GM21447 (cell line): ENCODE data around the gene RABL3.
"Not testable (repeated sequence)": the region's sequence is repeated elsewhere in the genome, so short reads cannot be mapped to it uniquely, and the experiment has no call there.

ENCODE experiments used
- ATAC-seq: cut with Tn5 transposase; IDR thresholded peaks from one replicate; pipeline ENCODE4 v1.9.1; 2021; ENCODE audit not compliant: unreplicated experiment

RABL3 gene

DNA sequence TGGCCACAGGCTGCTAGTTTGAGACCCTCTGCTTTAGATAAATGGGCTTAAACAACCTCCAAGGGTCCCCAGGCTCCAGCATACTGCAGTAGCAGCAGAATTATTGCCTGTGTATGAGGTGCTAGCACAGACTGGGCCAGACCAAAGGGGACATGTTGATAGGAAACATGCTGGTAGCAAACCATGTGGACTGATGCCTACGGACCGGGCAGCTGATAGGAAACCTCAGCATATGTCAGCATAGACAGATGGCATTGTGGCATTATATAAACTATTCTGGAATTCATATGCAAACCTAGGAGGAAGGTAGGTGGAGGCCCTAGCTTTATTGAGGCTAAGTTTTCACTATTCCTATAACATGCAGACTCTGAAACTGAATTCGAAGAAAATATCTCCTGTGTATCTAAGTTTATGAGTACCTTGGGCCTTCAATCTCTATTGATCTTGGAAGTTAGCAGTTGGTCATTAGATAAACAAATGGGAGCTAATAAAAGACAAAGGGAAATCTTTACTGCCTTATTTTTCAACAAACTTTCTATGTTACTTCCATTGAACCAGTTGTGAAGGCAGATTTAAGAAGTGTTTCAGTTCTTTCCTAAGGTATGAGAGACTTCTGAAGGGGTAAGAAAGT lies 58.5 kb downstream of the RABL3 start:
- no peak for ATAC-seq

- ATAC-seq = no peak
Measured at GRCh38 chr3:120683213-120683612, 59.1 kb downstream of the RABL3 start.

- ATAC-seq = no peak
Measured at GRCh38 chr3:120682095-120682681, 60.1 kb downstream of the RABL3 start, which contains the start of gene HGD. TSS of gene HGD (minus strand) at chr3:120682239. CDS start at chr3:120682111, 128 bp downstream.

DNA sequence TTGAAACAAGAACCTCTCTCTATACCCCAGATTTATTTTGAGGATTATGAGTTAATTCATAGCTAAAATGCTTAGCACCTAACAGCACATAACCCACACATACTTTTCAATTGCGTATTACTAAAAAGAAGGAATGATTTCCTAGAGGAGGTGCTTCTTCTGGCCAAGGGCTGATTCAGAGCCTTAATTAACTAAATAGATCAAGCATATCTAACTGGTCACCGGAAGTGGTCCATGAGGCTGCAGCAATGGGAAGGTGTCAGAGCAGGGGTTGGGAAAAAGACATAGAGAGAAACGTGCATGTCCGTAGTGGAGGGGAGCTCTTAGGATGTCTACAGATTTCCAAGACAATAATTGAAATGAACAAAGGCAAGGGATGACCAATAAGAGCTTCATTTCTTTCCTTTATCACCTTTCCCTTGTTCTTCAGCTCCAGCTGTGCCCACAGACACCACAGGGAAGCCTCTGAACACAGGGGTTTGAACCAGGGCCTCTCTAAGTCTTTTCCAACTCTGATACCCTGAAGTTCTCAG lies 60.7 kb downstream of the RABL3 start:
- no peak for ATAC-seq

DNA sequence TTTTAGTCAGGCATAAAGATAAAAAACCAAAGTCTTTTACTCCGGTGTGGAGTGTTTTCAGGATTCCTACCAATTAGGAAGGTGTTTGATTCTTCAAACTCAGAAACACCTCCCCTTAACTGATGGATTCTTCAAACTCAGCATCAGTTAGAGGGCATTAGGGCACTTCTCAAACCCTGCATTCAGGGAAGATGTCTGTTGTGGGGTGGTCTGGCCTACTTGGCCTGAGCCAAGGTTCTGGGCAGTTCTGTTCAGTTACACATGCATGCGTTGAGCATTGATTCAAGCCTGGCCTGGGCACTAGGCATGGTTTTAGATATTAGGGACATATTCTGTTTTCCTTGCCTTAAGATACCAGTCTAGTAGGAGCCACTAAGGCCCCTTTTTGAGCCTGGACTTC lies 61.3 kb downstream of the RABL3 start:
- ATAC-seq = no peak

DNA sequence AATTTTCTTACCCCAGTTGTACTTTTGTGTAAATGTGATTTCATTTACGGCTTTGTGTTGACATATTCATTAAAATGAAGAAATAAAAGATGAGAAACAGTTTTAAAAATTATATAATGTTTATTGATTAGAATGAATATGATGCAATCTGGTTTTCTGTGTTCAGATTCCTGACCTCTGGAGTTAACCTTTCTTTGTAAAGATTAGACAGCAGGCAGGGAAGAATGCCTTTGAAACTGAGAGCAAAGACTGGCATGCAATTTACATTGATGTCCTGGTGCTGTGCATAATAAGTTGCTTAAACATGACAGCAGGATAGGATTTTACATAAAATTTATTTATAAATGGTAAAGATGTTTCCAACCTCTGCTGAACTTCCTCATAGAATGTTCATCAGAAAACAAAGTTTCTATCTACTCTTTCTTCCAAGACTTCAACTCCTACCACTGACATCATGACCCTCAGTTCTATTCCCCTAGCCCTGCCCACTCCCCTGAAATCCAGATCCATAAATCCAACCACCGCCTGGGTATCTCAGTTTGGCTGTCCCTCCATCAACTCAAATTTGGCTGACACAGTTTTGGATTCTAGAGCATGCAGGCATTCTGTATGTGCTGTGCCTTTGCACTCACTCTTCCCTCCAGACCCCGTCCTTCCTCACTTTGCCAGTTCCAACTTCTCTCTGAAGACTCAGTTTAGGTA lies 62.0 kb downstream of the RABL3 start:
- ATAC-seq = no peak

DNA sequence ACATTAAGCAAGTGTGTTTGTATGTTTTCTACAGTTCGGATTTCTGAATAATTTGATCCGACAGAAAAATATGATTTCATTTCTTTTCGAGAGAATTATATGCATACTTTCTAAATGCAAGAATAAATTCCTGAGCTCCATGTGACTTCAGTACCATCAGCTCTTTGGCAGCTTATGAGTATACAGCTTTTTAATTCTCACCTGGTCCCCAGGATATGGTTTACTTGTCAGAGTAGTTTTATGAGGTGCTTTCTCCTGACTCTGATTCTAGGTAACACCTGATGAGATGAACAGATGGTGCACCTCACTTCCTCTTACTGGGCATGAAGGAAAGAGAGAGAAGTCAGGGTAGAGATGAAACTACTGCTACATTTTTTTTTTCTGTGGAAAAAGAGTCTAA lies 63.3 kb downstream of the RABL3 start:
- ATAC-seq = no peak

DNA sequence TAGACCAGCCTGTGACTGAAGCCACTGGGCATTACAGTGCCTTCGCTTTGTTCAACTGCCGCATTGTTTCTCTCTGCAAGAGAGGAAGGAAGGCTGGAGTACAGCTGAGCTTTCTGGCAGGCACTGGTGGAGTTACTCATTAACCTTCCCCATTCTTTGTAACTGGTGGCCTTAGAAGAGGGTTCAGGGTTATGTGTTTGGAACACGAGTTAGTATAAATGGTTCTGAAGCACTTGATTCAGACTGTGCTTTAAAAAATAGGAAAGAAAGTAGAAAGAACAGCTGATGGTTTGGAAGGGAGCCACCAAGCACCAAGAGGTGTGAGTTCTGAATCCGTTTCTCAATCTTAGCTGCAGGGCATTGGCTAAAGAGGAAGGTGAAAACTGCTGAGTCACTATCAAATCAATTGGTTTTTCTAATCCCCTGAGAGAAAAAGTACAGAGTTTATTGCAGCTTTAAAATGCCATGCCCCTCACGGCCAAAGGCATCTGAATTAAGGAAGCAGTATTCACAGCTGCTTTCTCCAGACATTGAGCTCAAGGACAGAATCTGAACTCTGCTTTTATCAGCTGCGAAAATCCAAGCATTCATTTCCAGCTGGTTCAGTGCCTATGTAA lies 63.9 kb downstream of the RABL3 start:
- peak; percentile 90 for ATAC-seq

DNA sequence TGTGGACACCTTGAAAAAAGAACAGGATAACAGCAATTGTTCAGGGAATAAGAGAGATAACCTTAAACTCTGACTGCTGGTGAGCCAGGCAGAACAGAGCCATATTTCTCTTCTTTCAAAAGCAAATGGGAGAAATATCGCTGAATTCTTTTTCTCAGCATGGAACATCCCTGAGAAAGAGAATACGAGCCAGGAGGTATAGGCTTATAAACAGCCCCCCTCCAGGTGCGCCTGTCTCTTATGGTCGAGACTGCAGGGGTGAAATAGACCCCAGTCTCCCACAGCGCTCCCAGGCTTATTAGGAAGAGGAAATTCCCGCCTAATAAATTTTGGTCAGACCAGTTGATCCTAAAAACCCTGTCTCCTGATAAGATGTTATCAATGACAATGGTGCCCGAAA lies 65.1 kb downstream of the RABL3 start:
- ATAC-seq = not testable (repeated sequence)

- ATAC-seq = no peak
Measured at GRCh38 chr3:120673116-120673515, 69.2 kb downstream of the RABL3 start.

GRCh38 chr3:120670576-120670975 lies 71.7 kb downstream of the RABL3 start:
- ATAC-seq = no peak

GRCh38 chr3:120664926-120665325 lies 77.4 kb downstream of the RABL3 start:
- no peak for ATAC-seq

- no peak for ATAC-seq
Measured at GRCh38 chr3:120661945-120662344, 80.4 kb downstream of the RABL3 start.

GRCh38 chr3:120661106-120661905 lies 81.0 kb downstream of the RABL3 start:
- no peak for ATAC-seq

- no peak for ATAC-seq
Measured at GRCh38 chr3:120659834-120660233, 82.5 kb downstream of the RABL3 start.

DNA sequence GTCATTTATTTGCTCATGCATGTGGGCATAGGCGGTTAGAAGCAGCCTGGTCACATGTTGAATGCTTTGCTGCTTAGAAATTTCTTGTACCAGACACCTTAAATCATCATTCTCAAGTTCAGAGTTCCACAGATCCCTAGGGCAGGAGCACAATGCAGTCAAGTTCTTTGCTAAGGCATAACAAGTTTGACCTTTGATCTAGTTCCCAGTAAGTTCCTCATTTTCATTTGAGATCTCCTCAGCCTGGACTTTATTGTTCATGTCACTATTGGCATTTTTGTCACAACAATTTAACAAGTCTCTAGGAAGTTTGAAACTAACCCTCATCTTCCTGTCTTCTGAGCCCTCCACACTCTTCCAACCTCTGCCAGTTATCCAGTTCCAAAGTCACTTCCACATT lies 83.0 kb downstream of the RABL3 start:
- ATAC-seq = no peak

GRCh38 chr3:120652896-120653545 lies 89.3 kb downstream of the RABL3 start:
- ATAC-seq = no peak

GRCh38 chr3:120652281-120652680 lies 90.0 kb downstream of the RABL3 start:
- no peak for ATAC-seq

GRCh38 chr3:120650311-120650710 lies 92.0 kb downstream of the RABL3 start:
- no peak for ATAC-seq

GRCh38 chr3:120649830-120650233 lies 92.5 kb downstream of the RABL3 start:
- ATAC-seq = no peak
